CD4-positive, alpha-beta T cell treated with Interleukin-21 for 1 hour (primary cell): Measurements from ENCODE around the gene FMO5.
"Not testable (repeated sequence)": the region's sequence is repeated elsewhere in the genome, so short reads cannot be mapped to it uniquely, and the experiment has no call there.

ENCODE experiments used
- DNase-seq: peaks from one replicate; pipeline ENCODE4 v3.0.0-alpha.2; 2020

FMO5 gene

DNA sequence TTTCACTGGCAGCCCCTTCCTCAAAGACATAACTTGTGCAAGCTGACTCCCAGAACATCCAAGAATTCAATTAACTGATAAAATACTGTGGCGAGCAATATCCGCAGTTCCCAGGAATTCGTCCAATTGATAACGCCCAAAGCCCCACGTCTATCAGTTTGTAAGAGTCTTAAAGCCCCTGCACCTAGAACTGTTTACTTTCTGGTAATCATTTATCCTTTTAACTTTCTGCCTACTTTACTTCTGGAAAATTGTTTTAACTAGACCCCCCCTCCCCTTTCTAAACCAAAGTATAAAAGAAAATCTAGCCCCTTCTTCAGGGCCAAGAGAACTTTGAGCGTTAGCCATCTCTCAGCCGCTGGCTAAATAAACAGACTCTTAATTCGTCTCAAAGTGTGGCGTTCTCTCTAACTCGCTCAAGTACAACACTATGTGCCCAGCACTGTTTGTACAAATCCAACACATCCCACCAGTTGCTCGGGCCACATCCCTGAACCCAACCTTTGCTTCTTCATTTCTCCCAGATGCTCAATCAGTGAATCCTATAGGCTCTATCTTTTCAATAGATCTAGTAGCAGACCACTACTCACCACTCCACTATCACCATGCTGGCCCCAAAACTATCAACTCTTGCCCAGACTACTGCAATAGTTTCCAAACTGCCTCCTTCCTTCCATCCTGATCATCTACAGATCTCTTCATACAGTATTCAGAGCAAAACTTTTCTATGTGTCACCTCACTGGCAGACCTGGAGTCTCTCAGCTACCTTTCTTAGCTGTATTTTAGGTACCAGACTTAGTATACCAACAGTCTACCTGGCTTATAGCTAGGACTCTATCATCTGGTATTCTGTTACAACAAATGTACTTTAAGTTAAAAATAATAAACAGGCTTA, 14.0 kb upstream of the FMO5 start:
- DNase-seq, result no peak

DNA sequence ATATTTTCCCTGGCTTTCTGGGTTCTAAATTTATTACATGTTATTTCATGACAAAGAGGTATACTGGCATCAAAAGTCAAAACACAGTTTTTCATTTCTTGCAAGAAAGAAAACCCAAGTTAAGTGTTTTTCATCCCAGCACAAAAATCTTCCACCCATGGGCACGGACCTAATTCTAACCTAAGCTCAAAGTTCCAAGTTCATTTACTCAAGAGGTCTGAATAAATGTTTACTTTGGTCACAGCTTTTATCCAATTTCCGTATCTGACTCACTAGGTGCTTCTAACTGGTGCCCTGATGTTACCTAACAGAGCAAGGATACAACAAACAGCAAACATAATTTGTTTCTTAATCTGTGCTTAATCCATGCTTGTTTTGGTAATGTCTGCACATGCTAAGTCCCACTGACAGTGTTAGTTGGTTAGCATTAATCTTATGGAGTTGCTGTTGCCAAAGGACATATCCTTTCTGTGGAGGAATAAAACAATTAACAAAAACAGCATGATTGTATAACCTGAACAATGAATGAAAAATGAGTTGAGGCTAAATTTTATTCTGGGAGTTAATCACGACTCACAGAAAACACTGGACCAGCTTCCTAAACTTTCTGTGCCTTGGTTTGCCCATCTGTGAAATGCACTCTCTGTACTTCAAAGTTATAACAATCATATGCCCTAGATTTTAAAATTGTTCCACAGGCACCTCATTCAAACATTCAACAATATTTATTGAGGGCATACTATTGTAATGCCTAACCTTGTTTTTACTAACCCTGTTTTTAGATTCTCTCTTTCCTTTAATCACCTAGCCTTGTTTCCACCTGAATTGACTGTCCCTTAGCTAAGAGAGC, 13.1 kb upstream of the FMO5 start:
- DNase-seq, result no peak

DNA sequence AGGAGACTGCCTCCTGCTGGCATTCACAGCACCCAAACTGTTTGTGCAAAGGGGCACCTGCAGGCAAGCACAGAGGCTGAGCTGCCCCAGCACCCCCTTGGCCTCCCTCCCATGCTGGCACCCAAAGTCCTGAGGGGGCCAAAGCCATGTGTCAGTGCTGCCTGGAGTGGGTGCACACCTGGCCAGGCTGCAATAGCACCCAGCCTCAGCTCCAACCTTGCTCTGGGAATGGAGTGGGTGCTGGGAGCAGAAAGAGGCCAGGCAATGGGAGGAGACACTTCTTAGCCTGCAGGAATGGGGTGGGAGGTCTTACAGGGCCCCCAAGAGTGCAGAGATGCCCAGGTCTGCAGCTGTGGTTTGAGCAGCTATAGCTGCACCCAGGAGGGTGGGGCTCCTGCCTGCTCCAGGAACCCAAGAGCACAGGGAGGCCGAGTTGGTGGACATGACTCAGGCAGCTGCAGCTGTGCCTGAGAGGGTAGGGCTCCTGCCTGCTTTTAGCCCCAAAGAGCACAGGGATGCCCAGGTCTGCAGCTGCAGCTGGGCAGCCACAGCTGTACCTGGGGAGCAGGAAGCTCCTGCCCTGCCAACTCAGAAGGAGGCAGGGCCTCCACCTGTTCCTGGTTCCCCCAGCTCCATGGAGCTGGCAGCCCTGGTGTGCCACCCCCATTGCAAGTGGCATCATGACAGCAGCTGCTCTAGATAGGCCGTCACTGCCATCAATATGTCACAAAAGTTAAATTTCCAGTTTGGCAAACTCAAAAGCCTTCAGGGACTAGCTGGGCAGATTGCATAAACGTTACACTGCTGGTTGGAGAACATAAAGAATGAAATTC, 12.0 kb upstream of the FMO5 start:
- no peak for DNase-seq

DNA sequence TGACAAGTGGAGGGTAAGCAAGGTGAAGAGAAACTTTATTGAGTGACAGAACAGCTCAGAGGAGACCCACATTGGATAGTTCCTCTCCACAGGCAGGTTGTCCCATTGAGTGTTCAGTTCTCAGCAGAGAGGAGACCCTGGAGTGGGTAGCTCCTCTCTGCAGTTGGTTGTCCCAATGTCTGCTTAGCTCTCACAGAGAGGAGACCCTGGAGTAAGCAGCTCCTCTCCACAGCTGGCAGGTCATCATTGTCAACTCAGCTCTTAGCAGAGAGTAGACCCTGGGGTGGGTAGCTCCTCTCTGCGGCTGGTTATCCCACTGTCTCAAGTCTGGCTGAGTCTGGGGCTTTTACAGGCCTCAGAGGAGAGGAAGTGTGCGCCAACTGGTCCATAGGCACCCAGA, 11.3 kb upstream of the FMO5 start:
- no peak for DNase-seq

DNA sequence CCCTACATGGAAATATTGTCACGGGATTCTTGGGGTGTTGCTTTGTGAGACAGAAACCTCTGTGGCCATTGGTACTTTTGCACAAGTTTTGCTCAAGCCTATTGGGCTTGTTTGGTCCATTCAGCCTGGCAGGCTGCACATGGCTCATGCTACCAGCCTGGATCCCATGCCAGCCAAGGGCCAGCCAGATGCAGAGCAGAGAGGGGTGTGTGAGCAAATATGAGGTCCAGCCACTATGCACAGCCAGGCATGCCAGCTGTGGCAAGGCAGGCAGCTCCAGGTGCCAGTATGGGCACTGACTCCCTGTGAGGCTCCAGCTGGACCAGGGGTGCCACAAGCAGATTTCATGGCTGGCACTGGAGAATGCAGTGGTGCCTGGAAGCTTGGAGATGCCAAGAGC, 10.7 kb upstream of the FMO5 start:
- no peak for DNase-seq

DNA sequence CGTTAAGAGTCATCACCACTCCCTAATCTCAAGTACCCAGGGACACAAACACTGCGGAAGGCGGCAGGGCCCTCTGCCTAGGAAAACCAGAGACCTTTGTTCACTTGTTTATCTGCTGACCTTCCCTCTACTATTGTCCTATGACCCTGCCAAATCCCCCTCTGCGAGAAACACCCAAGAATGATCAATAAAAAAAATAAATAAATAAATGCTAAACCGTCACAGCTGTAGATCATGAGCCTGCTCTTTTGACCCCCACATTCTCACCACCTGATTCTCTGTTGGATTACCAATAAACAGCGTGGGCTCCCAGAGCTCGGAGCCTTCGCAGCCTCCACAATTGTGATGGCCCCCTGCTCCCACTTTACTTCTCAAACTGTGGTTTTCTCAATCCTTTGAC, 8.8 kb upstream of the FMO5 start:
- DNase-seq, result not testable (repeated sequence)

DNA sequence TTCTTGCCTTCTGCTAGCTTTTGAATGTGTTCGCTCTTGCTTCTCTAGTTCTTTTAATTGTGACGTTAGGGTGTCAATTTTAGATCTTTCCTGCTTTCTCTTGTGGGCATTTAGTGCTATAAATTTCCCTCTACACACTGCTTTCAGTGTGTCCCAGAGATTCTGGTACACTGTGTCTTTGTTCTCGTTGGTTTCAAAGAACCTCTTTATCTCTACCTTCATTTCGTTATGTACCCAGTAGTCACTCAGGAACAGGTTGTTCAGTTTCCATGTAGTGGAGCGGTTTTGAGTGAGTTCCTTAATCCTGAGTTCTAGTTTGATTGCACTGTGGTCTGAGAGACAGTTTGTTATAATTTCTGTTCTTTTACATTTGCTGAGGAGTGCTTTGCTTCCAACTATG, 5.9 kb upstream of the FMO5 start:
- DNase-seq, result not testable (repeated sequence)

DNA sequence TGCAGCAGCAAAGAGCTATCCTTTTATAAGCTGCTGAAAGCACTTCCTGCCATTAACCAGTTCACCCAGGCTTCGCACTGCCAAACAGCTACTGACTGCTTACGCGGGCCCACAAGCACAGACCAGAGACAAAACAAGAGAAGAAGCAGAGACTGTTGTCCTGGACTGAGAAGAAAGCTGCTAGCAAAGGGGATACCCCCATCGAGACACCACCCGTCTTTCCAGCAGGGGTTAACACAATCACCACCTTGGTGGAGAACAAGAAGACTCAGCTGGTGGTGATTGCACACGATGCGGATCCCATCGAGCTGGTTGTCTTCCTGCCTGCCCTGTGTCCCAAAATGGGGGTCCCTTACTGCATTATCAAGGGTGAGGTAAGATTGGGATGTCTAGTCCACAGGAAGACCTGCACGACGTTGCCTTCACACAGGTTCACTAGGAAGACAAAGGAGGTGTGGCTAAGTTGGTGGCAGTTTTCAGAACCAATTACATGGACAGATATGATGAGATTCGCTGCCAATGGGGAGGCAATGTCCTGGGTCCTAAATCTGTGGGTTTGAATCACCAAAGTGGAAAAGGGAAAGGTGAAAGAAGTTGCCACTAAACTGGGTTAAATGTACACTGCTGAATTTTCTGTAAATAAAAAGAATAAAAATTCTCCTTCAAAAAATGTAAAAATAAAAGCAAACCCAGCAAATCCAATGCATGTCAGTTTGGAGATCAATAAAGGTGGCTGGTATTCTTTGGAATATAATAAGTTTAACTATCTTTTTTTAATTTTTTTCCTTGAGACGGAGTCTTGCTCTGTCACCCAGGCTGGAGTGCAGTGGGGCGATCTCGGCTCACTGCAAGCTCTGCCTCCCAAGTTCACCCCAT, 1.2 kb downstream of the FMO5 start:
- DNase-seq, result no peak

DNA sequence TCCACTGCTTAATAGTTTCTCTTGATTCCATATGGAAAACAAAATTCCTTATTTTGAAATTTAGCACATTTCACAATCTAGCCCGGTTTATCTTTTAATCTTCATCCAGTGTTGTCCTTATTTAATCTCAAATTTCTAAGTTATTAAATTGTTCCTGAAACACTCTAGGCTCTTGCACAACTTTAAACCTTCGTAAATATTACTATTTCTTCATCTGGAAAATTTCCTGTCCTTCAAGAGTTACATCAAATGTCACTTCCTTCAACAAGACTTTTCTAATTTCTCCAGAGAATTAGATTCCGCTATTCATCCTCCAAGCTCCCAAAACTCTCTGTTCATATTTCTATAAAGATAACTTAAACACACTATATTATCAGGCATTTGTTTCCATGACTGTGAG, 6.5 kb downstream of the FMO5 start:
- DNase-seq, result no peak

DNA sequence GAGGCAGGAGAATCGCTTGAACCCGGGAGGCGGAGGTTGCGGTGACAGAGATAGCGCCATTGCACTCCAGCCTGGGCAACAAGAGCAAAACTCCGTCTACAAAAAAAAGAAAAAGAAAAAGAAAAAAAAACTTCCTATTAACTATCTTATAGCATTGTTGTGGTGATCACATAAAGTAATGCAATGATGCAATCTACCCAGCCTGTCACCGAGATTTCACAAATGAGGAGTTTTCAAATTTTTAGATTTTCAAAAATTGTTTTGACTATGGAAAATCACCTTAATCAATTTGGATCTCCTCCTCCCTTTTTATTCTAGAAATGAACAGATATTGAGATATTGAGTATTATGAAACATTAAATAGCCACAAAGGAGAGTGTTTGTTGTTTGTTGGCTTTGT, 8.0 kb downstream of the FMO5 start:
- DNase-seq, result no peak

DNA sequence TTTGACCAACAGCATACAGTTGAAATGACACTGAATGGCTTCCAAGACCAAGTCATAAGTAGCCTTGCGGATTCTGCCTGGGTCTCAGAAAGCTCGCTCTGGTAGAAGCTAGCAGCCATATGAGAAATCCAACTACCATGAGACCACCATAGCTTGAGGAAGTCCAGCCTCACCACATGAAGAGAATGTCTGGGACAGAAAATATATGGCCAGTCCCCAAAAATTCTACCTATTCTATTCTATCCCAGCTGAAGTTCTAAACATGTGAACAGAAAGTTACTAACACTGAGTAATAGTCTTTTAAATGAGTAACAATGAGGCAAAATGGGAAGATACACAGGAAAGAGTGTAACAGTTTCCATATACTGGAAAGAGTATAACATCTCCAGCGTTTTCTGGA, 9.0 kb downstream of the FMO5 start:
- DNase-seq, result no peak

DNA sequence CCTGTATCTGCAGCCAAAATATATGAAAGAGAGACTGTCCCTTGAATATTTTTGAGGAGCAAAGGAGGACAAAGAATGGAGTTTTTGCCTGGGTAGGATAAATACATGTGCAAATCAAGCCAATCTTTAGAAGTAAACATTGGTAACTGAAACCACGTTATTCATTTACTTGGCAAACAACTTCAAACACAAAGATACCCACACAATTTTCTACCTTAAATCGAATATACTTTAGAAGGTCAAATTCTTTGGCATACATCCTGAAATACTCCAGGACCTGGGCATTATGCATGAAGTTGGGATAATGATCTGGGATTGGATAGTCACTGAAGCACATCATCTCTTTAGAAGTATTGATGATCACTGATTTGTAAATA, 9.6 kb downstream of the FMO5 start:
- no peak for DNase-seq

DNA sequence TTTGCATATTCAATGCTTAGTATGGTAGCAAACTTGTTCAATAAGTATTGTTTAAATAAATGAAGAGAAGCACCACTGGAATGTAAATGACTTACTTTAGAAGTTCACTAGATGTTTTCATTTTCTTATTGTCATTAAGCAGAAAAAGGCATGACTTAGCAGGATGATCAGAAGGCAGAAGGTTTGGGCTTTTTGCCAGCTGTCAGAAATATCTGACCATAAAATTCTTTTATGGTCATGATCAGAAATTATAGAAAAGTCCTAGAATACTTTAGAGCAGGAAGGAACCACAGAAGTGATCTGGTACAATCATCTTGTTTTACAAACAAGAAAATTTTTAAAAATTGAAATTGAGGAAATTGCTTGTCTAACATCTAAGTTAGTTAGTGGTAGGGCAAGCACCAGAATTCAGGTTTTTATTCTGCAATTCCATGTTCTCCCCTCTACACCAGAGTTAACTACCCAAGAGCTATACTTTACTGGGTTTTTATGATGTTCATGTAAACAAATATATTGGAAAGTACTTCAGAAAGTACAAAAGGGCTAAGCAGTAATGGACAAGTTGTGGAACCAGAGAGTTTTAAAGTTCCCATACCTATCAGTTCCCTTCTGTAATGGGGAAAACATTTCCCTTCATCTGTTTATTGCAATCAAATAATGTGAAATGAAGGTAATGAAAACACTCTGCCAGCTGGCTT, 10.1 kb downstream of the FMO5 start:
- no peak for DNase-seq

DNA sequence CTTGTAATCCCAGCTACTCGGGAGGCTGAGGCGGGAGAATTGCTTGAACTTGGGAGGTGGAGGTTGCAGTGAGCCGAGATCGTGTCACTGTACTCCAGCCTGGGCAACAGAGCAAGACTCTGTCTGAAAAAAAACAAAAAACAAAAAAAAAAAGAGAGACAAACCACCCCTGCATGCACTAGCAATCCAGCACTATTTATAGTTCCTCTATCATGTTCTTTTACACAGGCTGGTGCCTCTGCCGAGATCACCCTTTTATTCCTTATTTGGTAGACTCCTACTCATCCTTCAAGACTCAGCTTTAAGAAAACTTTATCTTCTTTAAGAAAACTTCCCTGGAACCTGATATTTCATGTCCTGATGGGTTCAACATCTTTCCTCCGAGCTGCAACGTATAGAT, 10.8 kb downstream of the FMO5 start:
- no peak for DNase-seq

DNA sequence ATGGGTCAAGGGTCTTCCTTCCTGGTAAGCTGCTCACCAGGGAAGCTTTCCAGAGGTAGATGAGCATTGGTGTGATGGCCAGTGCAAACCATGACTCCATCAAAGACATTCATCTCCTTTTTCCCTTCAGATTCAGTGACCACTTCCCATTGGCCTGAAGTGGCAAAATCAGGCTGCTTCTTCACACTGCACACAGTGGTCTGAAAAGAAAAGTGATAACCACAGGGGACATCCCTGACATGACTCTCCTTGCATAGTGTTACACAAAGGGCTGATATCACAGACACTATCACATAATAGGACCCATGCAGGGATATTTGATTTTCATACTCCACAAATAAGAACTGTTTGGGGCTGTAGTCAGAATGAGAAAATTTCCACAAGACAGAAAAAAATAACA, 11.9 kb downstream of the FMO5 start:
- DNase-seq, result no peak

DNA sequence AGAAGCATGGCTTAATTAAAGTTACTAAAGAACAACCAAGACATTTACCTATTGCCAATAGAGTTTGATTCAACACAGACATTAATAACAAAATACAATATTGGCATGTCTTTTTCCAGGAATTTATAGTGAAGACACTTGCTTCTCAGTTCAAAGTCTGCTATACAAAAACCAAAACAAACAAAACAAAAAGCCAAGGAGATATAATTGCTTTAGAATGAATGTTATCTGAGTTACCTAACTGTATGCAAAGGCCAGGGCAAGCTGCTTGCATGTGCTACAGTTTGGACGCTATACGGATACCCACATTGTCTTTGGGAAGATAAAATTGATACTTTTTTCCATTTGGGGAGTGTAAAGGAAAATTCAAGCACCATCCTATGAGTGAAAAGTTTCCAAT, 13.6 kb downstream of the FMO5 start:
- DNase-seq, result no peak

DNA sequence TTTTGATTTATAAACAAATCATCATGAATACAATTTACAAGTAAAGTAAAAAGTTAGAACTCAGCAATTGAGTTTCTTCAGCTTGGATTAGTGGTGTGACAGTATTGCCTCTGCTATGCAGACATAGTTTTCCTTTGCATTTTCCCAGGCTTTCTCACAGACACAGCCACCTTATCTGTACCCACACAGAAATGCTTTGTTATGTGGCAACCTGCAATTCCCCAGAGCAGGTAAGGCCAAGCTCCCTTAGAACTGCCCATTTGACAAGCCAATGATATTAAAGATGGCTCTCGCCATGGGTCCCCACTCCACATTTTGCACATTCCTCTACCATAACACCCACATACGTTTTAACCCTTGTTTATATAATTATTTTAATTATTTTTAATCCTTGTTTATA, 14.2 kb downstream of the FMO5 start:
- no peak for DNase-seq

DNA sequence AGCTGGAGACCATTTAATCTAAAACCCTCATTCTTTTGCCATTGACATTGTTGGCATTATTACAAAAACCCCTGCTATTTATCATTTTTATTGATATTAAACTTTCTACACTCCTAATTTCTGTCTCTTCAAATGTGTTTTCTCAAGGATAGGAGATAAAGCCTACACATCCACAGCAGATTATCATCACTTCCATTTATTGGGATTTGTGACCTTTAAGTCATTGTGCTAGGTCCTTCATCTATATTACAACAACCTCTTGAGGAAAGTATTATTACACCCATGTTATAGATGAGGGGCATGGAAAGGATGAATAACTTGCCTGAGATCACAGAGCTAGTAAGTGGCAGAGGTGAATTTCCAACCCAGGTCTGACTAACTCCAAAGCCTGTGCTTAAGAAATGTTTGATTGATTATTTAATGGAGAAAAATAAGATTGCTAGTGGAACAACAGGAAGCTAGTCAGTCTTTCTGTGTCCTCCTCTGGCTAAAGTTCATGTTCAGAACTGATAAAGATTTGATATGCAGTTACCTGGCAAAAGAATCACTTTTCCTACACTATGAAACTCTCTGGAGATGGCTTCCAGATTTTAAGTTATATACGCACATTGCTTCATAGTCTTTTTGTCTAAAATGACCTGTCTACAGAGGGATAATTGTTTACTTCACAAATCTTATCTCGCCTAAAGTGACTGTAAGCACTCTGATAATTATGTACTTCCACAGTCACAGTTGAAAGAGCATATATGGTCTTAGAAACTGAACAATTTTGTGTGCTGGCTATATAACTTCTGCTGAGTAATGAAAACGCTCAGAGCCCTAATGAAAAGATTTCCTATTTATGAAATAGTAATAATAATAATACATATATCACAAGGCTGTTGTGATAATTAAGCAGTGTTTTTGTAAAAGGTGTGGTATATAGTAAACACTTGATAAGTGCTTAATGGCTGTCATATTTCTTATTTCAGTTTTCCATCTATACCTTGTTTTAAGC, 15.0 kb downstream of the FMO5 start:
- DNase-seq, result no peak

DNA sequence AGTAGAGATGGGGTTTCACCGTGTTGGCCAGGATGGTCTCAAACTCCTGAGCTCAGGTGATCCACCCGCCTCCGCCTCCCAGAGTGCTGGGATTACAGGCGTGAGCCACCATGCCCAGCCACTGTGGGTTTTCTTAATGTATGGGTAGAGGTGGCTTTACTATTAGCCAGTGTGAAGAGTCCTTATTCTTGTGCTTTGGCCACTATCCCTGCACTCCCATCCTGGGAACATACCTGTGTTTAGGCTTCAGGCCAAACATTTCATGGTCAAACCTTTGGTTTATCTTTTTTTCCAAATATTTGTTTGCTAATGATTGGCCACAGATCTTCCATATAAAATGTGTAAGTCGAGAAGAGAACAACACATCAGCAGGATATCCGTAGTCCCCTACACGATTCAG, 16.5 kb downstream of the FMO5 start:
- no peak for DNase-seq

DNA sequence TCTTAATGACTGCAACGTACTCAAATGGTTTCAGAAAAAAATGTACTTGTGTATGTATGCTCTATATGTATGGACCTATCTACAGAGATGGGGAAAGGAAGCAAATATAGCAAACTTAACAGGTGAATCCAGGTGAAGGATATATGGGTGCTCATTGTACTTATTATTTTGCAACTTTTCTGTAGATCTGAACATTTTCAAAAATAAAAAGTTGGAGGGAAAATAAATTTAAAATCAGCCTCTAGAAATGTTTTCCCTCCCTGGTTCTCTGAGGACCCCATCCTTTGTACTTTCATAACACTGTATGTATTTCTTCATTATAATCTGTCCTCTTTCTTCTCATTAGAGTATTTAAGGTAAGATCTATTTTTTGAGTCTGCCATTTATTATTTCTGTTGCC, 17.9 kb downstream of the FMO5 start:
- no peak for DNase-seq
